Activated CD8-positive, alpha-beta T cell treated with anti-CD3 and anti-CD28 coated beads for 36 hours (primary cell): ENCODE results near the gene SYNM. TPM values are rescaled to one million over a fixed set of nuclear protein-coding genes. Genes with fewer than 3 reads are reported as not detected.

Source experiments
- ATAC-seq: fragments of 200-7000 bp; cut with Tn5 transposase; one replicate; pipeline ENCODE4 v1.10.0; 2021; ENCODE audit warnings: mild to moderate bottlenecking, moderate library complexity
- CTCF ChIA-PET: fragments of 350-600 bp; sonication (Branson Sonifier 250); formaldehyde crosslinking; loops from one replicate; lab custom pipeline; 2021; ENCODE audit warnings: antibody characterized with exemption; lab: Charles Lee
- POLR2A ChIA-PET: fragments of 350-600 bp; sonication (Branson Sonifier 250); formaldehyde crosslinking; loops from one replicate; lab custom pipeline; 2021; ENCODE audit warnings: antibody characterized with exemption; lab: Charles Lee
- DNase-seq: peaks from one replicate; pipeline ENCODE4 v3.0.0-alpha.2; 2020
- H3K27ac Mint-ChIP-seq: one replicate; pipeline ENCODE4 v1.8.0; 2021; ENCODE audit warnings: mild to moderate bottlenecking, mixed read lengths
- H3K27me3 Mint-ChIP-seq: one replicate; pipeline ENCODE4 v1.8.0; 2021; ENCODE audit warnings: mixed read lengths
- H3K36me3 Mint-ChIP-seq: one replicate; pipeline ENCODE4 v1.8.0; 2021; ENCODE audit warnings: low read depth, mixed read lengths
- H3K4me1 Mint-ChIP-seq: one replicate; pipeline ENCODE4 v1.8.0; 2021; ENCODE audit warnings: low read depth, mixed read lengths
- H3K4me3 Mint-ChIP-seq: one replicate; pipeline ENCODE4 v1.8.0; 2021; ENCODE audit warnings: mild to moderate bottlenecking, moderate library complexity, mixed read lengths
- H3K9me3 Mint-ChIP-seq: one replicate; pipeline ENCODE4 v1.8.0; 2021; ENCODE audit warnings: mixed read lengths
- CTCF ChIP-seq: fragments of 200-600 bp; IDR thresholded peaks from one replicate; pipeline ENCODE4 v1.8.0; 2022; ENCODE audit warnings: antibody characterized with exemption, mild to moderate bottlenecking
- intact Hi-C: fragments of 100-400 bp; cut with micrococcal nuclease; formaldehyde crosslinking; loops from one replicate; pipeline ENCODE4 v1.10.0; 2022
- total RNA-seq, 2 experiments: library from RNA; stranded (reverse); gene quantifications; one replicate each; pipeline ENCODE4 v1.2.3, GENCODE V29; 2021

SYNM gene
- total RNA-seq, 2 experiments from 2014 or later: 0.63 to 0.69 TPM

- ATAC-seq (no peak), DNase-seq (no peak)
- intact Hi-C loops: no loop called here
- ChIA-PET POLR2A (interaction anchor here (0.6 to 0.7 kb wide), 3 partner anchors 51 to 311 kb away, joined by 3 read pairs; no protein-coding TSS in a partner anchor), CTCF (interaction anchor here (0.7 kb wide), 2 partner anchors 25 to 70 kb away, joined by 3 to 4 read pairs; no protein-coding TSS in a partner anchor)
- H3K36me3 Mint-ChIP-seq: no peaks in the 10 kb centered on the region
- H3K27me3 Mint-ChIP-seq: no peaks in the 10 kb centered on the region
- no peak overlapping the region for H3K4me3 Mint-ChIP-seq
- no peak for TF ChIP-seq CTCF
- no peaks in the 10 kb centered on the region for H3K9me3 Mint-ChIP-seq
- no peaks in the 10 kb centered on the region for H3K4me1 Mint-ChIP-seq
- no peak overlapping the region for H3K27ac Mint-ChIP-seq
Observed at GRCh38 chr15:99143242-99143641, 38.4 kb downstream of the SYNM start.

GRCh38 chr15:99143655-99144610, 39.1 kb downstream of the SYNM start:
- ChIA-PET POLR2A (no interaction called here), CTCF (interaction anchor here (0.7 to 0.9 kb wide), 2 partner anchors 34 to 70 kb away, joined by 3 read pairs; no protein-coding TSS in a partner anchor)
- Mint-ChIP-seq H3K27ac (no peak overlapping the region), H3K9me3 (no peaks in the 10 kb centered on the region), H3K4me3 (no peak overlapping the region), H3K4me1 (no peaks in the 10 kb centered on the region), H3K36me3 (no peaks in the 10 kb centered on the region), H3K27me3 (no peaks in the 10 kb centered on the region)
- intact Hi-C loops: no loop called here
- DNase-seq (no peak), ATAC-seq (no peak)
- no peak for TF ChIP-seq CTCF

- no peaks in the 10 kb centered on the region for H3K4me1 Mint-ChIP-seq
- H3K4me3 Mint-ChIP-seq: no peak overlapping the region
- CTCF ChIA-PET: interaction anchor here (0.9 kb wide), 1 partner anchor 33 kb away, joined by 3 read pairs; no protein-coding TSS in a partner anchor
- ATAC-seq (no peak), DNase-seq (no peak)
- intact Hi-C loops: no loop called here
- H3K36me3 Mint-ChIP-seq: no peaks in the 10 kb centered on the region
- no peak for TF ChIP-seq CTCF
- no peaks in the 10 kb centered on the region for H3K27me3 Mint-ChIP-seq
- H3K9me3 Mint-ChIP-seq: no peaks in the 10 kb centered on the region
- H3K27ac Mint-ChIP-seq: no peak overlapping the region
- POLR2A ChIA-PET: no interaction called here
Observed at GRCh38 chr15:99145005-99145404, 40.1 kb downstream of the SYNM start.

GRCh38 chr15:99145778-99146177, 40.9 kb downstream of the SYNM start:
- Mint-ChIP-seq H3K9me3 (no peaks in the 10 kb centered on the region), H3K4me3 (no peak overlapping the region), H3K4me1 (no peaks in the 10 kb centered on the region), H3K36me3 (no peaks in the 10 kb centered on the region), H3K27me3 (no peaks in the 10 kb centered on the region), H3K27ac (no peak overlapping the region)
- ChIA-PET CTCF (interaction anchor here (1.2 kb wide), 1 partner anchor 10 kb away, joined by 3 read pairs; no protein-coding TSS in a partner anchor), POLR2A (interaction anchor here (1.1 kb wide), 1 partner anchor 22 kb away, joined by 3 read pairs; no protein-coding TSS in a partner anchor)
- intact Hi-C loops: no loop called here
- ATAC-seq (no peak), DNase-seq (no peak)
- TF ChIP-seq CTCF: no peak

- no peak for TF ChIP-seq CTCF
- DNase-seq: no peak
- H3K4me1 Mint-ChIP-seq: no peaks in the 10 kb centered on the region
- ChIA-PET CTCF (interaction anchor here (1.2 kb wide), 1 partner anchor 11 kb away, joined by 3 read pairs; no protein-coding TSS in a partner anchor), POLR2A (interaction anchor here (1.1 kb wide), 1 partner anchor 23 kb away, joined by 3 read pairs; no protein-coding TSS in a partner anchor)
- H3K36me3 Mint-ChIP-seq: no peaks in the 10 kb centered on the region
- H3K27ac Mint-ChIP-seq: no peak overlapping the region
- H3K27me3 Mint-ChIP-seq: no peaks in the 10 kb centered on the region
- intact Hi-C loops: no loop called here
- no peak overlapping the region for H3K4me3 Mint-ChIP-seq
- no peak for ATAC-seq
- H3K9me3 Mint-ChIP-seq: no peaks in the 10 kb centered on the region
Observed at GRCh38 chr15:99146661-99147060, 41.8 kb downstream of the SYNM start.
